ENCODE data around the gene SLC2A13.

SLC2A13 gene

GRCh38 chr12:40017488-40017887, 88.4 kb downstream of the SLC2A13 start:
- Histone ChIP-seq H3K4me1 (ENCODE audit: insufficient read depth, low read length, poor library complexity, severe bottlenecking) (peaks cover 14% of the 10 kb centered on the region), H3K36me3 (ENCODE audit: insufficient read depth, low read length) (no peaks in the 10 kb centered on the region), H3K9ac (ENCODE audit: low read depth, low read length, poor library complexity, severe bottlenecking) (no peak overlapping the region), H3K4me3 (ENCODE audit: low read length, poor library complexity, severe bottlenecking) (no peak overlapping the region), H3K79me2 (ENCODE audit: insufficient read depth, low read length) (no peaks in the 10 kb centered on the region), H3K4me2 (ENCODE audit: low read depth, low read length, poor library complexity, severe bottlenecking) (no peak overlapping the region), H4K20me1 (ENCODE audit: insufficient read depth, low read length, poor library complexity, severe bottlenecking) (no peaks in the 10 kb centered on the region), H3K9me2 (replicated peaks; ENCODE audit: low read depth, low read length) (no peaks in the 10 kb centered on the region), H3K9me3 (ENCODE audit: insufficient read depth, low read depth, low read length) (no peaks in the 10 kb centered on the region), H3F3A (ENCODE audit: low read depth) (no peaks in the 10 kb centered on the region), H2AFZ (ENCODE audit: low read length) (no peak overlapping the region), H3K27me3 (ENCODE audit: insufficient read depth, low read length, poor library complexity, severe bottlenecking) (no peaks in the 10 kb centered on the region)
- TF ChIP-seq EZH2phosphoT487 (IDR thresholded peaks at IDR 0.05; ENCODE audit: borderline replicate concordance), result no peak
- TF ChIP-seq, protein P1, sequence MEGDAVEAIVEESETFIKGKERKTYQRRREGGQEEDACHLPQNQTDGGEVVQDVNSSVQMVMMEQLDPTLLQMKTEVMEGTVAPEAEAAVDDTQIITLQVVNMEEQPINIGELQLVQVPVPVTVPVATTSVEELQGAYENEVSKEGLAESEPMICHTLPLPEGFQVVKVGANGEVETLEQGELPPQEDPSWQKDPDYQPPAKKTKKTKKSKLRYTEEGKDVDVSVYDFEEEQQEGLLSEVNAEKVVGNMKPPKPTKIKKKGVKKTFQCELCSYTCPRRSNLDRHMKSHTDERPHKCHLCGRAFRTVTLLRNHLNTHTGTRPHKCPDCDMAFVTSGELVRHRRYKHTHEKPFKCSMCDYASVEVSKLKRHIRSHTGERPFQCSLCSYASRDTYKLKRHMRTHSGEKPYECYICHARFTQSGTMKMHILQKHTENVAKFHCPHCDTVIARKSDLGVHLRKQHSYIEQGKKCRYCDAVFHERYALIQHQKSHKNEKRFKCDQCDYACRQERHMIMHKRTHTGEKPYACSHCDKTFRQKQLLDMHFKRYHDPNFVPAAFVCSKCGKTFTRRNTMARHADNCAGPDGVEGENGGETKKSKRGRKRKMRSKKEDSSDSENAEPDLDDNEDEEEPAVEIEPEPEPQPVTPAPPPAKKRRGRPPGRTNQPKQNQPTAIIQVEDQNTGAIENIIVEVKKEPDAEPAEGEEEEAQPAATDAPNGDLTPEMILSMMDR (conservative IDR thresholded peaks at IDR 0.05; ENCODE audit: low read length), result no peak

DNA sequence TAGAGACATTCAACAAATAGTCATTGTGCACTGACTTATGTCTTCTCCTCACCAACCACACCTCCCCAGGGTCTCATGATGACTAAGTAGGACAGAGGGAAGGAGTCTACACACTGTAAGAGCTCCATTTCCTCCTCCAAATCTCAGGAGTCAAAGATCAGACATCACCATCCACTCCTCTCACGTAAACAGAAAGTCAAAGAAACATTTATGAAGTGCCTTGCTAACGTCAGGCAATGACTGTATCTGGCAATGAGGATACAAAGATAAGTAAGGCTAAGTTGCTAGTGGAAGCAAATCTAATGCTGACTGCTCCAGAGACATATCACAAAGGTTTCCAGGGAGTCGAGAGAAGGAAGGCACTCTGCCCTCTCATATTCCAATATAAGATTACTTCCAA, 88.9 kb downstream of the SLC2A13 start:
- H3F3A ChIP-seq (ENCODE audit: low read depth), result no peaks in the 10 kb centered on the region
- H3K9me3 ChIP-seq (ENCODE audit: insufficient read depth, low read depth, low read length), result no peaks in the 10 kb centered on the region
- H2AFZ ChIP-seq (ENCODE audit: low read length), result no peak overlapping the region
- H3K9me2 ChIP-seq (replicated peaks; ENCODE audit: low read depth, low read length), result no peaks in the 10 kb centered on the region
- no peaks in the 10 kb centered on the region for H3K36me3 ChIP-seq (ENCODE audit: insufficient read depth, low read length)
- no peaks in the 10 kb centered on the region for H4K20me1 ChIP-seq (ENCODE audit: insufficient read depth, low read length, poor library complexity, severe bottlenecking)
- no peaks in the 10 kb centered on the region for H3K79me2 ChIP-seq (ENCODE audit: insufficient read depth, low read length)
- H3K9ac ChIP-seq (ENCODE audit: low read depth, low read length, poor library complexity, severe bottlenecking), result no peak overlapping the region
- H3K4me2 ChIP-seq (ENCODE audit: low read depth, low read length, poor library complexity, severe bottlenecking), result no peak overlapping the region
- no peak overlapping the region for H3K4me3 ChIP-seq (ENCODE audit: low read length, poor library complexity, severe bottlenecking)
- no peaks in the 10 kb centered on the region for H3K27me3 ChIP-seq (ENCODE audit: insufficient read depth, low read length, poor library complexity, severe bottlenecking)
- TF ChIP-seq, protein P1 (conservative IDR thresholded peaks at IDR 0.05; ENCODE audit: low read length), result no peak
- no peak for TF ChIP-seq EZH2phosphoT487 (IDR thresholded peaks at IDR 0.05; ENCODE audit: borderline replicate concordance)
- peaks cover 14% of the 10 kb centered on the region for H3K4me1 ChIP-seq (ENCODE audit: insufficient read depth, low read length, poor library complexity, severe bottlenecking)

- no peaks in the 10 kb centered on the region for H3K9me3 ChIP-seq (ENCODE audit: insufficient read depth, low read depth, low read length)
- no peaks in the 10 kb centered on the region for H3F3A ChIP-seq (ENCODE audit: low read depth)
- H3K4me1 ChIP-seq (ENCODE audit: insufficient read depth, low read length, poor library complexity, severe bottlenecking), result peaks cover 21% of the 10 kb centered on the region
- no peaks in the 10 kb centered on the region for H3K27me3 ChIP-seq (ENCODE audit: insufficient read depth, low read length, poor library complexity, severe bottlenecking)
- H3K79me2 ChIP-seq (ENCODE audit: insufficient read depth, low read length), result no peaks in the 10 kb centered on the region
- no peak overlapping the region for H2AFZ ChIP-seq (ENCODE audit: low read length)
- no peaks in the 10 kb centered on the region for H3K9me2 ChIP-seq (replicated peaks; ENCODE audit: low read depth, low read length)
- no peak overlapping the region for H3K4me2 ChIP-seq (ENCODE audit: low read depth, low read length, poor library complexity, severe bottlenecking)
- no peak for TF ChIP-seq EZH2phosphoT487 (IDR thresholded peaks at IDR 0.05; ENCODE audit: borderline replicate concordance)
- TF ChIP-seq, protein P1 (conservative IDR thresholded peaks at IDR 0.05; ENCODE audit: low read length), result no peak
- H4K20me1 ChIP-seq (ENCODE audit: insufficient read depth, low read length, poor library complexity, severe bottlenecking), result no peaks in the 10 kb centered on the region
- H3K36me3 ChIP-seq (ENCODE audit: insufficient read depth, low read length), result no peaks in the 10 kb centered on the region
- no peak overlapping the region for H3K9ac ChIP-seq (ENCODE audit: low read depth, low read length, poor library complexity, severe bottlenecking)
- no peak overlapping the region for H3K4me3 ChIP-seq (ENCODE audit: low read length, poor library complexity, severe bottlenecking)
Observed at GRCh38 chr12:40015881-40016280, 90.0 kb downstream of the SLC2A13 start.
